HG03025 (cell line): ENCODE measurements around the gene MRPS22.
"Not testable (repeated sequence)": the region's sequence is repeated elsewhere in the genome, so short reads cannot be mapped to it uniquely, and the experiment has no call there.

Experiments used
- ATAC-seq: cut with Tn5 transposase; IDR thresholded peaks from one replicate; pipeline ENCODE4 v1.9.1; 2021; ENCODE audit warnings: mild to moderate bottlenecking, moderate library complexity; ENCODE audit not compliant: unreplicated experiment, low FRiP score

The MRPS22 gene

GRCh38 chr3:139388077-139388476 lies 44.3 kb downstream of the MRPS22 start:
- ATAC-seq, result no peak

DNA sequence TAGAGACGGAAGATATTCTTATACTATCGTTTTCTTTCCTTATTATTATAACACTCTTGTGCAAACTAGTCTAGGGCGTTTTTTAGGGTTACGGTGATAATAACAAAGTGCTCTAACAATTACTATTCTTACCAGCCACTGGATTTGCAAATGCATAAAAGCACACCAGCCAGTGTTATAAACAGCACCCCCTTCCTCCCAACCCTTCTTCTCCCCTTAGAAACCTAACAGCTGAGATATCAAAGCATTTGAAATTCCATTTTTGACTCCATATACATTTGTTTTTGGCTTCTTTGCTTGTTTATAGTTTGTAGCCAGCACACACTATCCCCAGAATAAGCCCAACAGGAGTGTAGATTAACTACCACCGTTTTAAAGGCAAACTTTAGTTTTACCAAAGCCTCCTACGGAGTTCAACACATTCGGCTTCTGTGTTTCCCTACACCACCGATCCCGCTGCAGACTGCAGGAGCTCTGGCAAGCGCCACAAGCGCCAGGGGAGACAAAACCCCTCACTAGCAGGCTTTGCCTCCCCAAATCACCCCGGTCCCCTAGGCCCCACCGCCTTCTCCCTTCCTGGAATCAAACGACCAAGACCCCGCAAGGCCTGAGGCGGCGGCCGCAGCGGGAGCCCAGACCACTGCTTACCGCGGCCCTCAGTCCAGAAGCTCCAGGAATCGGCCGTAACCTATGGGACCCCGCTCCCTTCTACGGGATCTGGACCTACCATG lies 45.2 kb downstream of the MRPS22 start:
- ATAC-seq, result peak; percentile 12

DNA sequence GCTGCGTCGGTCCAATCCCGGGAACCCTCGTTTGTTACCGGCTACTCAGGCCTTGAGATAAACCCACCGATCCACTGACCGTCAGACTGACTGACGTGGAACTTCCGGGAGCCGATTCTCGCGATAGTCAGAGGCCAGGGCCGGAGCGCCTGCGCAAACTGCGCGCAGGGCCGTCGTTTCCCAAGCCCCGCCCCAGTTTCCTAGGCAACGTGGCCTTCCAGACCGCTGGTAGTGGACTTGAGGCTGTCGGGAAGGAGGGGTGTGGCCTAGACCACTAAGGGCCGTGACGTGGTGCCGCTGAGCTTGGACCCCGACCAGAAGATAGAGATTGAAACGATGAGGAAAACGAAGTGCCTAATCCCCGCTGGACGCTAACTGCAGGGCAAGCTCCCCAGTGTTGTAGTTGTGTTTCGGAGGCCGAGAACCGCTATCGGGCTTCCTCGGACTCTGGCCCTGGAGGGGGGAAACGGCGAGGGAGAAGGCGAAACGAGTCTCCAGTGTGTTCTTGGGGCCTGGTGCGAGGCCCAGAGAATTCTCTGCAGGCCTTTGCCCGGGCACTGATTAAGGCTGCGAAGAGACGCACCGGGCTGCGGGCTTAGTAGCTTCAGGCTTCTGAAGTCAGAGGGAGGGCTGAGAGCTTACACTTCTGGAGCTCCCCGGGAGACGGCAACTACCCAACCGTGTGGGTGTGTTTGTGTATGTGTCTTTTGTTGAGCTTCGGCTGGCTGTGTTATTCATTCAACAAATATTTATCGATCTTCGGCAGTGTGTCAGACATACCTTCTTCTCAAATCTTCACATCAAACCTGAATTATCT lies 45.9 kb downstream of the MRPS22 start, which contains the start of gene COPB2:
Gene COPB2, minus strand, starts transcription at position 96 of the 817 bp plus-strand sequence. CDS start 97 bp downstream, outside the sequence.
- peak; percentile 98 for ATAC-seq

DNA sequence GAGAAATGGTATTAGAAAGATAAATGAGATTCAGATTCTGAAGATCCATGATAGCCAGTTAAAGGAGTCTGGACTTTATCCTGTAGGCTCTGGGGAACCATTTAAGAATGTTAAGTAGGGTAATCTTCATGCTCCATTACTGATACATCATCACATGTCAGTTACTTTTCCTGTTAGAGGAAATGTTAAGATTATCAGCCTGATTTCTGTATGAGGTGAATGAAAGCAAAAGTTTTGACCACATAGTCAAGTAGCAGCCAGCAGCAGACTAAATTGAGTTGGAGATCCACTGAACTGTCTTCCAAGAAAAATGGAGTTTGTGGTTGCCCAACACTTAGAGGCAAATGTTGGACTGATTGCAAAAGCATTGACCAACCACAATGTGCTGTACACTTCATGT lies 50.3 kb downstream of the MRPS22 start:
- no peak for ATAC-seq

DNA sequence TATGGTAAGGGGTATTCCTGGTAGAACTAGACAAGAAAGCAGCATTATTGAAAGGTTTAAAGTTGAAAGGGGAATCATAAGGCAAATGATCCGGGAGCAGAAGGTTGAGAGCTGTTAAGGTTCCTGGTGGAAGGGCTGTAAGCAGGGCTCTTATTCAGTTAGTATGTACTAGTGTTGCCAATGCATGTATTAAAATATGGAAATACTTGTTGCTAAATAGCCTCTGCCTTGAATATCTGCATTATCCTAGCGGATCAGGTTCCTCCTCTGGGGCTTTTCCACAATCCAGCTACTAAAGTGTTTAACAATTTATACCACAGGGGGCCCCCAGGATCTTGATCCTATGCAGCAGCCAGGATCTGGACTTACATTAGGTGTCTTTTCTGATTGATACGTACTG lies 52.9 kb downstream of the MRPS22 start:
- ATAC-seq, result no peak

DNA sequence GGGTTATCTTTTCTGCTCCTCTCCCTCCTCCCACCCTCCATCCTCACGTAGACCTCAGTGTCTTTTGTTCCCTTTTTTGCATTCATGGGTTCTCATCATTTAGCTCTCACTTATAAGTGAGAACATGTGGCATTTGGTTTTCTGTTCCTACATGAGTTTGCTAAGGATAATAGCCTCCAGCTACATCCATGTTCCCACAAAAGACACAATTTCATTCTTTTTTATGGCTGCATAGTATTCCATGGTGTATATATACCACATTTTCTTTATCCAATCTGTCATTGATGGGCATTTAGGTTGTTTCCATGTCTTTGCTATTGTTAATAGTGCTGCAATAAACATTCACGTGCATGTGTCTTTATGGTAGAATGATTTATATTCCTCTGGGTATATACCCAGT lies 57.3 kb downstream of the MRPS22 start:
- not testable (repeated sequence) for ATAC-seq
